ENCODE measurements around the gene PALD1. TPM values are rescaled to one million over a fixed set of nuclear protein-coding genes. Genes with fewer than 3 reads are reported as not detected.

The PALD1 gene
- total and polyA plus RNA-seq, 9 of the 15 experiments (the other 6 are each of a cell fraction or from before 2014, with no cell fraction given), result 0.03 to 0.29 (median 0.09) TPM; not detected in 2

- POLR2A ChIA-PET, result no interaction called here
- Histone ChIP-seq H2AFZ (ENCODE audit: low read depth, low read length) (no peak overlapping the region), H3K4me1 (replicated peaks in 1 of 2; ENCODE audit: control insufficient read depth in 2 of 2, insufficient read depth in 2 of 2, low read length in 2 of 2) (peaks cover 0 to 39% of the 10 kb centered on the region in 2 experiments; a peak in 3 of 5 replicates), H3K27me3 (ENCODE audit: control insufficient read depth in 2 of 2, insufficient read depth in 2 of 2, low read length in 2 of 2) (peaks cover 10 to 54% of the 10 kb centered on the region in 2 experiments; a peak in 3 of 5 replicates), H3K9me1 (ENCODE audit: control insufficient read depth, insufficient read depth, low read length) (no peaks in the 10 kb centered on the region), H3K9ac (ENCODE audit: insufficient read depth in 1 of 2, low read depth in 2 of 2, low read length in 2 of 2) (no peak overlapping the region; a peak in 1 of 4 replicates), H4K20me1 (replicated peaks; ENCODE audit: control insufficient read depth, insufficient read depth, low read length) (peaks cover 11% of the 10 kb centered on the region; the same call in 1 of the 2 replicates), H3K9me3 (replicated peaks; ENCODE audit: control insufficient read depth, insufficient read depth, low read depth, low read length) (no peaks in the 10 kb centered on the region), H3K4me2 (ENCODE audit: insufficient read depth, low read length) (no peak overlapping the region), H3K36me3 (ENCODE audit: control insufficient read depth, insufficient read depth, low read length) (no peaks in the 10 kb centered on the region), H3K4me3 (no peak overlapping the region), H3K27ac (ENCODE audit: extremely low read depth, low read depth, low read length) (no peak overlapping the region), H3K79me2 (ENCODE audit: control insufficient read depth, insufficient read depth, low read length) (no peaks in the 10 kb centered on the region)
- no TSS peak for BruUV-seq (replicated peaks)
- CTCF ChIA-PET (ENCODE audit: low intra/inter-chr PET ratio), result interaction anchor here (0.5 kb wide), 1 partner anchor 380 kb away, joined by 5 read pairs; no protein-coding TSS in a partner anchor
- ATAC-seq, result no peak
- no peak for FAIRE-seq
- intact Hi-C loops (cut with micrococcal nuclease), result loop anchor here (10.0 kb wide), 1 partner anchor 315 kb away; no protein-coding TSS in a partner anchor
- WGBS (ENCODE audit: insufficient coverage, low coverage, missing lambda C conversion rate), result 45% methylated on average over 7 of the region's 7 CpGs
- DNase-seq (ENCODE audit: extremely low read depth in 1 of 4, low spot score in 3 of 4), result no peak
- in situ Hi-C loops (cut with MboI), result loop anchor here (5.0 to 10.0 kb wide), 2 partner anchors 77 to 325 kb away; no protein-coding TSS in a partner anchor
- TF ChIP-seq ZNF280B (CRISPR knock-in tag; IDR thresholded peaks at IDR 0.05) (no peak), CREB5 (CRISPR knock-in tag; IDR thresholded peaks at IDR 0.05) (no peak), CBX2 (IDR thresholded peaks at IDR 0.05; ENCODE audit: insufficient read depth, low read length, poor library complexity, severe bottlenecking) (no peak), SLC30A9 (CRISPR knock-in tag; IDR thresholded peaks at IDR 0.05) (no peak), RREB1 (CRISPR knock-in tag; IDR thresholded peaks at IDR 0.05) (no peak), HCFC1 (IDR thresholded peaks at IDR 0.05; ENCODE audit: low read depth, low read length) (no peak), LEF1 (IDR thresholded peaks at IDR 0.05) (no peak), HMGN3 (IDR thresholded peaks at IDR 0.05; ENCODE audit: borderline replicate concordance, extremely low read depth, insufficient read length, low read depth, low read length) (no peak), RUNX1 (IDR thresholded peaks at IDR 0.05; ENCODE audit: low read depth) (no peak), FOXK2 (conservative IDR thresholded peaks at IDR 0.05 in 1 of 2, IDR thresholded peaks at IDR 0.05 in 1 of 2; ENCODE audit: low read depth in 2 of 2) (no peak), SFPQ (IDR thresholded peaks at IDR 0.05; ENCODE audit: low read depth, low read length) (no peak)
Observed at GRCh38 chr10:70539471-70539870, 60.9 kb downstream of the PALD1 start.
